ENCODE measurements around the gene COLGALT1.

GRCh38 chr19:17532557-17532956 lies 22.9 kb upstream of the COLGALT1 start:
- TF ChIP-seq CTCF (IDR thresholded peaks at IDR 0.05) (no peak), POLR2AphosphoS5 (IDR thresholded peaks at IDR 0.05) (no peak), POLR2A (IDR thresholded peaks at IDR 0.05) (no peak)
